Omental fat pad (tissue), 4 donors: ENCODE results near the gene RETN. TPM values are rescaled to one million over a fixed set of nuclear protein-coding genes. Genes with fewer than 3 reads are reported as not detected.

Experiments
- ATAC-seq: fragments of 150-250 bp; one replicate; pipeline ENCODE4 v1.9.1; 2016; ENCODE audit warnings: mild to moderate bottlenecking, moderate library complexity; ENCODE audit not compliant: low FRiP score
- DNase-seq: peaks from one replicate; pipeline ENCODE4 v3.0.0-alpha.2; 2019; ENCODE audit warnings: low spot score
- total RNA-seq, 4 donors: library from RNA; depleted of rRNA; stranded (reverse); fragments of >200 nt; gene quantifications; one replicate each; pipeline ENCODE4 v1.1.0, GENCODE V29; 2016
- TF ChIP-seq, protein P1 (sequence below), 3 donors: fragments of 450-650 bp; IDR thresholded peaks; one replicate each; pipeline ENCODE4 v1.5.1; 2016 to 2017; ENCODE audit warnings: antibody characterized with exemption in 3 of 3, mild to moderate bottlenecking in 3 of 3, moderate library complexity in 2 of 3

RETN gene
- total RNA-seq, 4 donors from 2014 or later, result 1.6 TPM; not detected in 3

DNA sequence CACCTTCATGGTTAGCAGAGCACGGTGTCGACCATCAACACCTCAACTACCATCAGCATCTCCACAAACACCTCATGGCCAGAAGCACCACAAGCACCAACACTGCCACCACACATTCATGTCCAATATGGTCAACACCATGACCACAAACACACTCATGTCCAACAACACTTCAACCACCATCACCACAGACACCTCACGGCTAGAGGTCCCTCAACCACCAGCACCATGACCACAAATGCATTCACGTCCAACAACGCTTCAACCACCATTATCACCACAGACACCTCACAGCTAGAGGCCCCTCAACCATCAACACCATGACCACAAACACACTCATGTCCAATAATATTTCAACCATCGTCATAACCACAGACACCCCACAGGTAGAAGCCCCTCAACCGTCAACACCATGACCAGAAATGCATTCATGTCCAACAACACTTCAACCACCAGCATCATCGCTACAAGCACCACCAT lies 22.0 kb downstream of the RETN start:
- ATAC-seq (no peak), DNase-seq (no peak)
- TF ChIP-seq, protein P1, sequence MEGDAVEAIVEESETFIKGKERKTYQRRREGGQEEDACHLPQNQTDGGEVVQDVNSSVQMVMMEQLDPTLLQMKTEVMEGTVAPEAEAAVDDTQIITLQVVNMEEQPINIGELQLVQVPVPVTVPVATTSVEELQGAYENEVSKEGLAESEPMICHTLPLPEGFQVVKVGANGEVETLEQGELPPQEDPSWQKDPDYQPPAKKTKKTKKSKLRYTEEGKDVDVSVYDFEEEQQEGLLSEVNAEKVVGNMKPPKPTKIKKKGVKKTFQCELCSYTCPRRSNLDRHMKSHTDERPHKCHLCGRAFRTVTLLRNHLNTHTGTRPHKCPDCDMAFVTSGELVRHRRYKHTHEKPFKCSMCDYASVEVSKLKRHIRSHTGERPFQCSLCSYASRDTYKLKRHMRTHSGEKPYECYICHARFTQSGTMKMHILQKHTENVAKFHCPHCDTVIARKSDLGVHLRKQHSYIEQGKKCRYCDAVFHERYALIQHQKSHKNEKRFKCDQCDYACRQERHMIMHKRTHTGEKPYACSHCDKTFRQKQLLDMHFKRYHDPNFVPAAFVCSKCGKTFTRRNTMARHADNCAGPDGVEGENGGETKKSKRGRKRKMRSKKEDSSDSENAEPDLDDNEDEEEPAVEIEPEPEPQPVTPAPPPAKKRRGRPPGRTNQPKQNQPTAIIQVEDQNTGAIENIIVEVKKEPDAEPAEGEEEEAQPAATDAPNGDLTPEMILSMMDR (IDR thresholded peaks at IDR 0.05), result no peak

DNA sequence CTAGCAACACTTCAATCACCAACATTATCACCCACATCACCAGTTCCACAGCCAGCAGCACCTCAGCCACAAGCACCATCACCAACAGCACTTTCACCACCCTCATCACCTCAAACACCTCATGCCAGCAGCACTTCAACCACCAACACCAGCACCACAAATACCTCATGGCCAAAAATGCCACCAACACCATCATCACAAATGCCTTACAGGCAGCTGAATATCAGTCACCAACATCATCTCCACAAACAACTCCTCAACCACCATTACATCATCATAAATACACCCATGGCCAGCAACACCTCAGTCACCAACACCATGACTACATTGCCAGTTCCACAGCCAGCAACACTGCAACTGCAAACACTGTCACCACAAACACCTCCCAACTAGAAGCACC lies 22.6 kb downstream of the RETN start:
- TF ChIP-seq, protein P1 (IDR thresholded peaks at IDR 0.05), result no peak
- no peak for ATAC-seq
- DNase-seq, result no peak

DNA sequence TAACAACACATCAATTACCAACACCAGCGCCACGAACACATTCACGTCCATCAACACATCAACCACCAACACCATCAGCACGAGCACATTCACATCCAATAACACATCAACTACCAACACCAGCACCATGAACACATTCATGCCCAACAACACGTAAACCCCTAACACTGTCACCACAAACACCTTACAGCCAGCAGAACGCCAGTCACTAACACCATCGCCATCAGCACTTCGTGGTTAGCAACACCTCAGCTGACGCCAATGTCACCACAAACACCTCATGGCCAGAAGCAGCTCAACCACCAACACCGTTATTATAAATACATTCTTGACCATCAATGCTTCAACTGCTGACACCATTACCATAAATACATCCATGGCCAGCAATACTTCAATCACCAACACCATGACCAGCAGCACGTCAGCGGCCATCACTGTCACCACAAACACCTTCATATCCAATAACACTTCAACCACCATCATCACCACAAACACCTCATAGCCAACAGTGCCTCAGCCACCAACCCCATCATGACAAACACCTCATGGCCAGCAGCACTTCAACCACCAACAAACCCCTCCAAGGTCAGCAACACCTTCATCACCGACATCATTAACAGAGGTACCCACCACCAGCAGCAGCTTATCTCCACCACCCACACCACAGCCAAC lies 23.7 kb downstream of the RETN start:
- TF ChIP-seq, protein P1 (IDR thresholded peaks at IDR 0.05), result no peak
- DNase-seq, result no peak
- ATAC-seq, result no peak

DNA sequence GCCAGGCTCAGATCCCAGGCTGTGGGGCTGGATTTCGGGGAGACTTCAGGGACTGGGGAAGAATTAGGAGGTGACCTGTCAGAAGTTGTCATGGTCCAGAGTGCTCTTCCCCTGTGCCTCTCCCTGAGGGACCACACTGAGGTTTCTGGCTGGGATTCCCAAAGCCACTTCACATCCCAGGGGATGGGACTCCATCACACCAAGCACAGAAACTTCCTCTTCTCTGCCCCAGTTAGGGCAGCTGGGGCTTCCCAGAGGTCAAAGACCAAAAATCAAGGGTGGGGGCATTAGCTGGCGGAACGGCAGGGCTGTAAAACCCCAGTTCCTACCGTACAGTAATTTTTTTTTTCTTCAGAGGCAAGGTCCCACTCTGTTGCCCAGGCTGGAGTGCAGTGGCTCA lies 25.6 kb downstream of the RETN start:
- TF ChIP-seq, protein P1 (IDR thresholded peaks at IDR 0.05), result no peak
- DNase-seq, result no peak
- no peak for ATAC-seq

DNA sequence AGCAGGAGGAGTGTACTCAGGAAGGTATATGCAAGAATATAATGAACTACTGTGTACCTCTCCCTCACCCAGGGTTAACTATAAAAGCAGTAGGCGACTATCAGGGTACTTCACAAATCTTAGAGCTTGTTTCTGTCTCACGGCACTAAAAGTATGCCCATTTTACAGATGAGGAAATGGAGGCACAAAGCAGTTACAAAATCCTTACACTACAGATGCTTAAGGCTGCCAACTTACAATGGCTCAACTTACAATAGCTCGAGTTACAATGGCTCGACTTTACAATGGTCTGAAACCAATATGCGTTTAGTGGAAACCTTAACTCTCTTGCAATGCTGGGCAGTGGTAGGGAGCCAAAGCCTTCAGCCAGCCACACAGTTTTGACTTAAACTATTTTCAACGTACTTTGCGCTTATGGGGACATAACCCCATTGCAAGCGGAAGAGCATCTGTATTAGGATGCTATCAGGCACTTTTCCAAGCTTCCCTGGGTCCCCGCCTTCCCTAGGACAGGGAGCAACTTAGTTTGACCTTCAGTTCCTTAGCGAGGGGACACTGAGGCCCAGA lies 29.0 kb downstream of the RETN start:
- no peak for ATAC-seq
- no peak for DNase-seq
- TF ChIP-seq, protein P1 (IDR thresholded peaks at IDR 0.05), result no peak

DNA sequence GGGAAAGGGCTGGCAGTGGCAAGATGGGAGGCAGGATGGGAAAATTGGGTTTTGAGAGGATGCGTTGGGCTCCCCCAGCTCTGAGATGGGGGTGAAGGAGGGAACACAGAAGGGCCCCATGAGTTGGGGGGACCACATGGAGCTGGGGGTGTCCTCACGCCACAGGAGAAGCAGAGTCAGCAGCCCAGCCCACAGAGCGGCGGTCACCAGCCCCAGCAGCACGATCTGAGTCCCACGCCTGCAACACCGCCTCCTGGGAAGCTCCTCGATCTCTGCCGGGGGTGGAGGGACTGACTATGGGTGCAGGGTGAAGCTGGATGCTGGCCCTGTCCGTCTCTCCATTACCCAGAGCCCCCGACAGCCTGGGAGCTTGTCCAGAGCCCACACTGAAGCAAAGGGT lies 29.7 kb downstream of the RETN start:
- TF ChIP-seq, protein P1 (IDR thresholded peaks at IDR 0.05), result no peak

DNA sequence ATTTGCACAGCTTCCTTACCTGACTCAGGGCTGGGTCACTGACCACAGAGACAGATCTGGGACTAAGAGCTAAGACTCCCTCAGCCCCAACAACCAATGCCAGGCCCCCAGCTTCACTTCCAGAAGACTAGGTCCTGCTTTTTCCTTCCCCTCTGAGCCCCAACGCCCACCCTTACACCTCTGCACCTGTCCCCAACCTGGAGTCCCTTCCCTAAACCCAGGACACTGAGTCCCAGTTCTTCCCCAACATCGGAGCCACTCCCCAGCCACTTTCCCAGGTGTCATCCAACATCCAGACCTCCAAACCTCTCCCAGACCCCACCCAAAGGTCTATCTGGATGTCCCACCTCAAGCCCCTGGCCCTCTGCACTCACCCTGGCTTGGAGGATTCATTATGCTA lies 30.2 kb downstream of the RETN start:
- no peak for DNase-seq
- ATAC-seq, result no peak
- TF ChIP-seq, protein P1 (IDR thresholded peaks at IDR 0.05), result no peak

More for the DNA sequence above, 29.7 kb downstream of the RETN start:
- DNase-seq, result no peak
- no peak for ATAC-seq
